Neural progenitor cell (in vitro differentiated cells): ENCODE data around the gene NHEJ1. TPM values are rescaled to one million over a fixed set of nuclear protein-coding genes. Genes with fewer than 3 reads are reported as not detected.

Experiments used
- DNase-seq: peaks from one replicate; pipeline ENCODE4 v3.0.0-alpha.2; 2016; ENCODE audit warnings: low spot score
- H2AFZ ChIP-seq: fragments of 200-600 bp; sonication (generic); replicated peaks from 2 replicates; pipeline ENCODE4 v1.6.1; 2016; ENCODE audit warnings: antibody characterized with exemption
- H3F3A ChIP-seq: fragments of 200-600 bp; sonication (generic); 2 replicates; pipeline ENCODE4 v1.6.1; 2016; ENCODE audit warnings: antibody characterized with exemption, low read depth
- H3K27ac ChIP-seq: fragments of 200-600 bp; sonication (generic); 2 replicates; pipeline ENCODE4 v1.5.1; 2016; ENCODE audit warnings: mild to moderate bottlenecking
- H3K27me3 ChIP-seq: fragments of 200-600 bp; sonication (generic); 2 replicates; pipeline ENCODE4 v1.6.1; 2016; ENCODE audit warnings: mild to moderate bottlenecking, moderate library complexity
- H3K36me3 ChIP-seq: fragments of 200-600 bp; sonication (generic); 2 replicates; pipeline ENCODE4 v1.5.1; 2016
- H3K4me1 ChIP-seq: fragments of 200-600 bp; sonication (generic); 2 replicates; pipeline ENCODE4 v1.6.1; 2016; ENCODE audit warnings: mixed run types
- H3K4me2 ChIP-seq: fragments of 200-600 bp; sonication (generic); 2 replicates; pipeline ENCODE4 v1.6.1; 2016
- H3K4me3 ChIP-seq: fragments of 200-600 bp; sonication (generic); 2 replicates; pipeline ENCODE4 v1.5.1; 2016
- H3K79me2 ChIP-seq: fragments of 200-600 bp; sonication (generic); 2 replicates; pipeline ENCODE4 v1.6.1; 2016; ENCODE audit warnings: low read depth
- H3K9ac ChIP-seq: fragments of 200-600 bp; sonication (generic); 2 replicates; pipeline ENCODE4 v1.6.1; 2016
- H3K9me3 ChIP-seq: fragments of 200-600 bp; sonication (generic); 2 replicates; pipeline ENCODE4 v1.5.1; 2016; ENCODE audit warnings: low read depth
- H4K20me1 ChIP-seq: fragments of 200-600 bp; sonication (generic); 2 replicates; pipeline ENCODE4 v1.6.1; 2016; ENCODE audit warnings: low read depth
- H3K27ac Mint-ChIP-seq: 3 replicates; pipeline ENCODE4 v1.8.0; 2021; ENCODE audit warnings: mixed read lengths
- H3K27me3 Mint-ChIP-seq: 2 replicates; pipeline ENCODE4 v1.8.0; 2022; ENCODE audit warnings: low read depth, mild to moderate bottlenecking, inconsistent platforms, moderate library complexity, mixed read lengths; ENCODE audit not compliant: insufficient read depth
- H3K36me3 Mint-ChIP-seq: 3 replicates; pipeline ENCODE4 v1.8.0; 2021; ENCODE audit warnings: mixed read lengths
- H3K4me1 Mint-ChIP-seq: 3 replicates; pipeline ENCODE4 v1.8.0; 2021; ENCODE audit warnings: mixed read lengths
- H3K4me3 Mint-ChIP-seq: 3 replicates; pipeline ENCODE4 v1.8.0; 2021; ENCODE audit warnings: mild to moderate bottlenecking, moderate library complexity, mixed read lengths
- H3K9me3 Mint-ChIP-seq: 3 replicates; pipeline ENCODE4 v1.8.0; 2020; ENCODE audit warnings: mixed read lengths
- EZH2 ChIP-seq: fragments of 200-600 bp; sonication (generic); IDR thresholded peaks from 2 replicates; pipeline ENCODE4 v1.6.1; 2017; ENCODE audit warnings: antibody characterized with exemption, mild to moderate bottlenecking, moderate library complexity
- EZH2phosphoT487 ChIP-seq: fragments of 200-600 bp; sonication (generic); IDR thresholded peaks from 2 replicates; pipeline ENCODE4 v1.6.1; 2017; ENCODE audit warnings: antibody characterized with exemption
- total RNA-seq: library from RNA; depleted of rRNA; stranded (reverse); fragments of >200 nt; gene quantifications from 2 replicates; pipeline ENCODE4 v1.2.3, GENCODE V29; 2015; ENCODE audit warnings: low replicate concordance
- TF ChIP-seq, protein P1 (sequence below): fragments of 200-600 bp; sonication (generic); IDR thresholded peaks from 2 replicates; pipeline ENCODE4 v1.5.1; 2017; ENCODE audit warnings: antibody characterized with exemption, mild to moderate bottlenecking

The NHEJ1 gene
- total RNA-seq, 1 donor from 2014 or later, result 25.5 TPM

DNA sequence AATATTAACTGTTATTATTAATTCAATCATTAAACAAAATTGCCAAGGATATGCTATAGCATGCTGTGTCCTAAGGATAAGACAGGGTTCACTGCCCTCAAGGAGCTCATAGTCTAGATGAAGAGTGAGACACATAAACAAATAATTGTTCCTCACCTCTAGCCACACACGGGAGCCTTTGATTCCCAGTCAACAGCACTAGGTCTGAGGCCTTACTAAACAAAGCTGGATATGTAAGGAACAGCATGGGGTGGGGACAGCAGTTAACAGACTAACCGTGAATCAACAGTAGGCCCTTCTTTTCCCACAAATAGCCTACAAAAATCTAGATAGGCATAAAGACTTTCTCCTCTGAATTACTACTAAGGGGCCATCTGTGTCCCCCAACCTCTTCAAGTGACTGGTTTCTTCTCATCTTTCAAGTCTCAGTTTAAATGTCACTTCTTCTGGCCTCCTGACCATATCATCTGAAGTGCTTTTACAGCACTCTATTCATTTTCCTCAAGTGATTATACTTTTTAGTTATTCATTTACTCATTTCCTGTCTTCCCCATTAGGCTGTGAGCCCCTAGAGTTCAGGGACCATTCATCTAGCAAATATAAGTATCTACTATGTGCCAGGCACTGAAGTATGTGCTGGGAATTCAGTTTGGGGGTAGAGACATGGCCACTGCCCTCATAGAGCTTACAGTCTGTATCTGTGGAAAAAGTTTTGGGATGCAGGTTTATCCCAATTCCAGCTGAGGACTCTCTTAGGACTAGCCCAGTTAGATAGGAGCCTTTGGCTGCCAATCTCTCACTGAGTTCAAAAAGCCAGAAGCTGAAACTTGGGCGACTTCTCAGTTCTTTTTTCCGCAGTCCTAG, 69.9 kb downstream of the NHEJ1 start:
- no peaks in the 10 kb centered on the region for H3K79me2 ChIP-seq
- no peak overlapping the region for H3K27ac Mint-ChIP-seq
- H3K4me1 Mint-ChIP-seq, result peaks cover 16% of the 10 kb centered on the region
- H3K9ac ChIP-seq, result no peak overlapping the region
- no peaks in the 10 kb centered on the region for H3K27me3 Mint-ChIP-seq
- no peak overlapping the region for H3K4me3 Mint-ChIP-seq
- H3K36me3 ChIP-seq, result no peaks in the 10 kb centered on the region
- H2AFZ ChIP-seq, result no peak overlapping the region
- no peaks in the 10 kb centered on the region for H3K9me3 ChIP-seq
- H3K36me3 Mint-ChIP-seq, result peaks cover 5% of the 10 kb centered on the region
- no peaks in the 10 kb centered on the region for H3K27me3 ChIP-seq
- H3K27ac ChIP-seq, result no peak overlapping the region
- H3K4me3 ChIP-seq, result no peak overlapping the region
- TF ChIP-seq EZH2phosphoT487 (no peak), EZH2 (no peak)
- TF ChIP-seq, protein P1, sequence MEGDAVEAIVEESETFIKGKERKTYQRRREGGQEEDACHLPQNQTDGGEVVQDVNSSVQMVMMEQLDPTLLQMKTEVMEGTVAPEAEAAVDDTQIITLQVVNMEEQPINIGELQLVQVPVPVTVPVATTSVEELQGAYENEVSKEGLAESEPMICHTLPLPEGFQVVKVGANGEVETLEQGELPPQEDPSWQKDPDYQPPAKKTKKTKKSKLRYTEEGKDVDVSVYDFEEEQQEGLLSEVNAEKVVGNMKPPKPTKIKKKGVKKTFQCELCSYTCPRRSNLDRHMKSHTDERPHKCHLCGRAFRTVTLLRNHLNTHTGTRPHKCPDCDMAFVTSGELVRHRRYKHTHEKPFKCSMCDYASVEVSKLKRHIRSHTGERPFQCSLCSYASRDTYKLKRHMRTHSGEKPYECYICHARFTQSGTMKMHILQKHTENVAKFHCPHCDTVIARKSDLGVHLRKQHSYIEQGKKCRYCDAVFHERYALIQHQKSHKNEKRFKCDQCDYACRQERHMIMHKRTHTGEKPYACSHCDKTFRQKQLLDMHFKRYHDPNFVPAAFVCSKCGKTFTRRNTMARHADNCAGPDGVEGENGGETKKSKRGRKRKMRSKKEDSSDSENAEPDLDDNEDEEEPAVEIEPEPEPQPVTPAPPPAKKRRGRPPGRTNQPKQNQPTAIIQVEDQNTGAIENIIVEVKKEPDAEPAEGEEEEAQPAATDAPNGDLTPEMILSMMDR, result no peak
- no peak overlapping the region for H3K4me2 ChIP-seq
- no peak for DNase-seq
- no peaks in the 10 kb centered on the region for H4K20me1 ChIP-seq
- no peaks in the 10 kb centered on the region for H3F3A ChIP-seq
- H3K4me1 ChIP-seq, result peaks cover 10% of the 10 kb centered on the region
- no peaks in the 10 kb centered on the region for H3K9me3 Mint-ChIP-seq

DNA sequence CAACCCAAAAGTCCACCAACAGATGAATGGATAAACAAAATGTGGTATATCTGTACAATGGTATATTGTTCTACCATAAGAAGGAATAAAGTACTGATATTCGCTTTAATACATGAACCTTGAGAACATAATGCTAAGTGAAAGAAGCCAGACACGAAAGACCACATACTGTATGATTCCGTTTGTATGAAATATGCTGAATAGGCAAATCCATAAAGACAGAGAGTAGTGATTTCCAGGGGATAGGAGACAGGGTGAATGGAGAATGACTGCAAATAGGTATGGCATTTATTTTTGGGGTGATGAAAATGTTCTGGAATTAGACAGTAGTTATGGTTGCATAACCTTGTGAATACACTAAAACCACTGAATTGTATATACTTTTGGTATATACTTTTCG, 71.3 kb downstream of the NHEJ1 start:
- Mint-ChIP-seq H3K9me3 (no peaks in the 10 kb centered on the region), H3K27ac (no peak overlapping the region), H3K36me3 (peaks cover 5% of the 10 kb centered on the region), H3K4me3 (no peak overlapping the region), H3K27me3 (no peaks in the 10 kb centered on the region), H3K4me1 (peaks cover 16% of the 10 kb centered on the region)
- Histone ChIP-seq H3K27ac (no peak overlapping the region), H3K79me2 (no peaks in the 10 kb centered on the region), H3K9ac (no peak overlapping the region), H2AFZ (no peak overlapping the region), H3K4me3 (no peak overlapping the region), H3K4me1 (peaks cover 10% of the 10 kb centered on the region), H3K9me3 (no peaks in the 10 kb centered on the region), H3F3A (no peaks in the 10 kb centered on the region), H3K27me3 (no peaks in the 10 kb centered on the region), H4K20me1 (no peaks in the 10 kb centered on the region), H3K4me2 (no peak overlapping the region), H3K36me3 (no peaks in the 10 kb centered on the region)
- TF ChIP-seq, protein P1, result no peak
- TF ChIP-seq EZH2phosphoT487 (no peak), EZH2 (no peak)
- no peak for DNase-seq

DNA sequence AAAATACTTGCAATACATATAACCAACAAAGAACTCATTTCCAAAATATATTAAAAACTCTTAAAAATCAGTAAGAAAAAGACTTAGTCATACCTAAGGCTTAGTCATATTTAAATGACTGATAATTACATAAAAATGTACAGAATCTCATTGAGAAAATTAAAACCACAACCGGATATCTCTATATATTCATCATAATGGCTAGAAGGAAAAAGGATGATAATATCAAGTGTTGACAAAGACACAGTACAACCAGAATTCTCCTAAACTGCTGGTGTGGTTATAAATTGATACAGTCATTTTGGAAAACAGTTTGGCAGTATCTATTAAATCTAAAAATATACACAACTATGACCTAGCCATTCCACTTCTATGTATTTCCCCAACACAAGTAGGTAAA, 72.8 kb downstream of the NHEJ1 start:
- no peak overlapping the region for H3K9ac ChIP-seq
- H3K4me3 ChIP-seq, result no peak overlapping the region
- DNase-seq, result no peak
- no peak overlapping the region for H3K4me2 ChIP-seq
- H3K27ac Mint-ChIP-seq, result no peak overlapping the region
- H2AFZ ChIP-seq, result no peak overlapping the region
- H3K27me3 Mint-ChIP-seq, result peaks cover 2% of the 10 kb centered on the region
- no peaks in the 10 kb centered on the region for H4K20me1 ChIP-seq
- H3K4me1 ChIP-seq, result peaks cover 10% of the 10 kb centered on the region
- H3F3A ChIP-seq, result no peaks in the 10 kb centered on the region
- H3K27me3 ChIP-seq, result no peaks in the 10 kb centered on the region
- TF ChIP-seq EZH2phosphoT487, result no peak
- TF ChIP-seq EZH2, result no peak
- TF ChIP-seq, protein P1, result no peak
- no peak overlapping the region for H3K27ac ChIP-seq
- H3K4me3 Mint-ChIP-seq, result no peak overlapping the region
- peaks cover 5% of the 10 kb centered on the region for H3K36me3 Mint-ChIP-seq
- H3K79me2 ChIP-seq, result no peaks in the 10 kb centered on the region
- H3K9me3 Mint-ChIP-seq, result no peaks in the 10 kb centered on the region
- no peaks in the 10 kb centered on the region for H3K9me3 ChIP-seq
- H3K36me3 ChIP-seq, result no peaks in the 10 kb centered on the region
- peaks cover 16% of the 10 kb centered on the region for H3K4me1 Mint-ChIP-seq
